Stimulated activated CD8-positive, alpha-beta memory T cell treated with anti-CD3 and anti-CD28 coated beads, Interleukin-15, amount 100 ng/mL, for 24 hours (primary cell): ENCODE results near the gene GPR176.

Source experiments
- DNase-seq: peaks from one replicate; pipeline ENCODE4 v3.0.0-alpha.2; 2020; ENCODE audit warnings: low read depth

Gene GPR176

DNA sequence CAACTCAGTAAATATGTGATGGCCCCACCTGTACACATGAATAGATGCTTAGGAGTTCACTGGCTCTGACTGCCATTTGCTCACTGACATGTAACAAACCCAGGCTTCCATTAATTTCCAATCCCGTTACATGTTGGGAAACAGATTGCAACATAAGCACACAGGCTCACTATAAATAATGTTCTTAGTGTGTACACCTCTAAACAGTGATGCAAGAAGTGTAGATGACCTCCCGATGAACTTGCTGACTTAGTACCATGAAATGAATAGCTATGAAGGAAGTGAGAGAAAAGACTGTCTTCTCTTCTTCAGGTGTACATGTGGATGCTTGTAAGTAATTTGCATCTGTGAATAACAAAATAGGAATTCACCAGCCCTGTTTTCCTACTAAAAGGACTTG lies 116.0 kb downstream of the GPR176 start:
- no peak for DNase-seq

DNA sequence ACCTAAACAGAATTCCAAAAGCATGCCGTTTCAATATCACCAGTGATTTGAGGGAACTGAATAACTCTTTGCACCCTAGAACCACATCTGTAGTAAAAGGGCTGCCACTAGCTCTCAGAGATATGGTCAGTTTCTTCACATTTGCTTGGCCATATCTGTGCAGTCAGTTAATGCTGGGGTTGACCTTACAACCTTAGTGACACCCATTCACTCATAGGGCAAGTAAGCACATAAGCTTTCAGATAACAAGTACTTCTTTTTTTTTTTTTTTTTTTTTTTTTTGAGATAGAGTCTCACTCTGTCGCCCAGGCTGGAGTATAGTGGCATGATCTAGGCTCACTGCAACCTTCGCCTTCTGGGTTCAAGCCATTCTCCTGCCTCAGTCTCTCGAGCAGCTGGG lies 117.0 kb downstream of the GPR176 start:
- DNase-seq: no peak

DNA sequence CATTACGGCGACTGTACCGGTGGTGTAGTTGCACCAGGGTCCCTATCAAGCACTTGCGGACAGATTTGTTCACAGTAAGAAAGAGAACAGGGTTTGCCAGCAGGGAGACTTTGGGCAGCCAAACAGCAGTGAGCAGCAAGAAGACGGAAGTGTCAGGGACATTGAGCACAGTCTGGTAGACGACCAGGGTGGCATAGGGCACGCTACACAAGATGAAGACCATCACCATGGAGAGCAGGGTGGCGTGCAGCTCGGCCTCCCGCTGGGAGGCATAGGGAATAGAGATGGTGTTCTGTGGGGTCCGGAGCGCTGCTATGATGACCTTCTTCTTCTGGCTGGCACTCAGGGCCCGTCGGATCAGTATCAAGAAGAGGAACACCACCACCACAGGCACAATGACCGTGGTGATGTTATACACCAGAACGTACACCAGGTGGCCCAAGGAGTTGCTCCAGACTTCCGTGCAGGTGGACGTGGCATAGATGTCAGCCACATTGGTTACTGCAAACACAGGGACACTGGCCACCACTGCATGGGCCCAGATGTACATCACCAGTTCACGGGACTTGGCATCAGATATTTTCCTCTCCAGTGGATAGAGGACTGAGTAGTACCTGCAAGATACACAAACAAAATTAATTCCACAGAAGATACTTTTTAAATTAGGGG lies 118.3 kb downstream of the GPR176 start:
- DNase-seq: no peak

DNA sequence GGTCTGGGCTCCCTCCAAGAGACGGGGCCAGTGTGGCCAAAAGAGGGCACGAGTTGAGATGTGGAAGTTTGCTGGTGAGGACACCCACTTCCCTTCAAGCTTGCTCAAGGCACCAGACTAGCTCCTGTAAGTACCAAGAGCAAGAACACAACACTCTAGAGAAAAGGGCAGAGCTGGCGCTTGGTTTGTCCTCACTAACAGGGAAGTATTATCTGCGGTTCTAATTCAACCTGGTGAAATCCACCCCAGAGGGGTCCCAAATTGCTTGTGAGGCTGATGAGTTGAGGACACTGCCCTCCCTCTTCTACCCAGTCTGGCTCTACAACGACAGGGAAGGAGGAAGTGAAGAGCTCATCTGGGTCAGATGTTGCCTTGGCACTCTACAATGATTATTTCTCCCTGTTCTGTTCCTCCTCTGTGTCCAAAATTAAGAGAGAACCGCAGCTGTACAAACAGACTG lies 120.5 kb downstream of the GPR176 start:
- no peak for DNase-seq

DNA sequence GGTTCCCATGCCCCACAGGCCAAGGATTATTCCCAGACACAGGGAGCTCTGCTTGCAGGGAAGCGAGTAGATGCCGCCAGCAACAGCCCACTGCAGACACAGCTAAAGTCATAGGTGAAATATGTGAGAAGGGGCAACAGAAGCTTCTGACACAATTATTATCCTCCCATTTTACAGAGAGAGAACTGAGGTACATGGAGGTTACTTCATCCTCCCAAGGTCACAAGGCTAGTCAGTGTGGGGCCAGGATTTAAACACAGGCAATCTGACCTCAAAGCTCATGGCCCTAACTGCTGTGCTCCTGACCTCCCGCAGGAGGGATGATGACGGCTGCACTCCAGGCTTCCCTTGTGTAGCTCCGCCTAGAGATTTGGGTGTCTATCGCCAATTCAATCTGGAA lies 121.7 kb downstream of the GPR176 start:
- DNase-seq: no peak

DNA sequence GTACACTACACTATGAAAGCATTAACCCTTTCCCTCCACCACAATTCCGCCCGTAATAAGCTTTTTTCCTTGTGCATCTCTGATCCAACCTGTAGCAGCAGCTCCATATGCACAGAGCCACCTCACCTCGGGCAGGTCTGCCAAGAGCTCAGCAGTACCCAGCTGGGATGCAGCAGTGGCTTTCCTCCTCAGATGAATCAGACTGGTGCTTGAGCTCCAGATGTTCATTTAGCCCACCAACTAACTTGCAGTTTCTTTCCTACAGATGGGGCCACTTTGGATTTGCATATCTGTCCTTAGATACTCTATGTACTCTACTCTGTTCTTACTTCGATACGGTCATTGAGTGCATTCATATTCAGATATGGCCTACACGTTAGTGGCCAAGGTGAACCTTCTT lies 122.7 kb downstream of the GPR176 start:
- DNase-seq: no peak

DNA sequence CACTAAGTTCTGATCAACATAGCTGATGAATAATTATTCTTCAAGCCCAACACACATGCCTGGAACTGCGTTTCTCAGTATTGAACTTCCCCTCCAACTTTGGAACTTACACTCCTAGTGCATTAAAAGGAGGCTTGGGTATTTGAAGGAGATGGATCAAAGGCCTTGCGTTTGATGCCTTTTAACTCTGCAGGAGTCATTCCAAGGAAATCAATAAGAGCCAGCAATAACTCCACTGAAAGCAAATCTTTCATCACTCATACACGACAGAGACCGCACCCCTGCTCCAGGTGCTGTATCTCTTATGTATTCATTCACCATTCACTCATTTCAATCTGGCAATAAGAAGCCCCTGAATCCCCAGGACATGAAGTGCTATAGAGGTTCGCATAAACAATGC lies 123.5 kb downstream of the GPR176 start:
- no peak for DNase-seq

DNA sequence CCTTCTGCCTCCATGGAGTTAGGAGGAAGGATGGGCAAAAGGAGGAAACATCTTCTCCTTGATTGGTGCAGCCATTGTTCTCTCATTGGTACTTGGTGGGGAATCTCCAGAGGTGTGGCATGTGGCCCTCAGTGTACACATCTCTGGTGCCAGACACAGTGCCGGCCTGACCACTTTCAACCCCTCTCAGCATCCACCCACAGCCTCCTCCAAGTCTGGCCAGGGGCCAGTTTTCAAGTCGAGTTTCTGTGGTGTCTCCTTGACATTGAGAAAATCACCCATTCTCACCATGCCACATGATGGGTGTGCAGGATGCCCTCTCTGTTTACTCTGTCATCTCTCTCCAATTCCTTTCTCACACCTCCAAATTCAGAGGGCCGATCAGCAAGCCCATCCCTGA lies 124.6 kb downstream of the GPR176 start:
- no peak for DNase-seq

DNA sequence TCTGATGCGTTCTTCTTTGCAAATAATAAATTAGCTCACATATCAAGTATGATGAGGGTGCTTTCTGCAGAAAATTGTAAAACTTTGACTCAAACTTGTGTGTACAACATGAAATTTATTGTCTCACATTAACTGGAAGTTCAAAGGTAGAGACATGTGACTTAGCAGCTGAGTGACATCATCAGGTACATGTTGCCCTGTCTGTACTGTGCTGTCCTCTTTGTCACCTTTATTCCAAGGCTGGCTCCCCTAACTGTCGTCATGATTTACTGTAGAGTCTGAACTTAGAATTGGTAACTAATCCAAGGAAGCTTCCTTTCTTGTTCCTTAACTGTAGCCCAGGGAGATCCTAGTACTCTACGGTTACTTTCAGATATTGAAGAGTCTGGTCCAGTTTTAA lies 125.1 kb downstream of the GPR176 start:
- DNase-seq: no peak

DNA sequence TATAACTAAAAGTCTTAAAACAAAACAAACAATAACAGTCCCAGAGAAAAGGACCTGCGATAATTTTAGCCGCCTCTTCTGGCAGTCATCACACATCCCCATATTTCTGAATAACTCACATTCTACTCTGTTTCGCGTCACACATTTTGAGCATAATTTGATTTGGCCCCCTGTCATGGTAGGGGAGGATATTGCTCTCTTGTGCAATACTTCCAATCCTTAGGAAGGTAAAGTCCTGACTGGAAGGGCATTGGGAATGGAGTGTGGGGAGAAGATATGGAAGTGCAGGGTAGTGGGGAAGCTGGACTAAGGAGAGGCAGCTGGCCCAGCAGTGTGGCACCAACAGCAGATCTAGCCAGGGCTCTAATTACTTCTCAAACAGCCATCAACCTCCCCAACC lies 126.1 kb downstream of the GPR176 start:
- no peak for DNase-seq

DNA sequence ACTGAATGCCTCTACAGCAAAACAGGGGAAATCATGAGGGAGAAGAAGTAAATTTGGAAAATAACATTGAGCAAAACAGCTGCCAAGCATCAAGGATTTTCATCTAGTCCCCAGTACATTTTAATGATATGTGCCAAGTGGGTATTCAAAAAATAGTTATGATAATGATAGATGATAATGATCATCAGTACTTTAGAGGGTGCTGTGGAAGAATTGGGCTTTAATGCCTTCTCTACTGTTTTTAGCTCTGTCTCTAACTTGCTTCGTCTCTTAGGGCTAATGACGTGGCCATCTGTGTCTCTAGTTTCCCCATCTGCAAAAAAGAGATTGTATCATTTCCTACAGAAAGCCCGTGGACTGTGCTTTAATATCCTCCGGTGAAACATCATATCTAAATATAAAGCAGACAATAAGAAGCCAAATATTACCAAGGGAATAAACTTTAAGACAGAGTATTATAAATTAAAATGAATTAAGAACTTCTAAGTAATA lies 127.2 kb downstream of the GPR176 start:
- no peak for DNase-seq

DNA sequence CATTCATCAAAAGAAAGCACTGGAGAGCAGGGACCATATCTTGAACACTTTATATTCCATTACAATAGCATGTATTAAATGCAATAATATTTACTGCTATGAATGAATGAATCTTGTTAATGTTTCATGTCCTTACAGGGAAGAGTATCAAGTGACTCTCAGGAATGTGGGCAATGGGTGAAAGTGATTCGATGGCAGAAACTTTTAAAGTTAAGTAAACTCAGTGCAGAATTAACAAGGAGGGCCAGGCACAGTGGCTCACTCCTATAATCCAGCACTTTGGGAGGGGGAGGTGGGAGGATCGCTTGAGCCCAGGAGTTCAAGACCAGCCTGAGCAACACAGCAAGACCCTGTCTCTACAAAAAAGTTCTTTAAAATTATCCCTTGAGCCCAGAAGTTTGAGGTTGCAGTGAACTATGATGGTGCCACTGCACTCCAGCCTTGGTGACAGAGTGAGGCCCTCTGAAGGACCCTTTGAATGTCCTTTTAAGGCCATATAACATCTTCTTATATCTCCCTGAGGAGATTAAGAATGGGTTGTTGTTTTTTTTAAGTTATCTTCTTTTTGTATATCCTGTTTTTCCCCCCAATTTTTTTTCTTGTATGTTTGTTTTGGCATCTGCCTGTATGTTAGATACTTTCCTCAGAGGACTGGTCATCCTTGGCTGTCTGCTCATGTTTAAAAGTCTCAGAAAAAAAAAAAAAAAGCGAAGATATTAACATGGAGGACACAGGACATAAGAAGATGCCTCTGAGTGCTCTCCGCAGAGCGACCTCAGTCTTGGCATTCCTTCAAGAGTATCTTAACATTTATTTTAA lies 127.8 kb downstream of the GPR176 start:
- DNase-seq: no peak

DNA sequence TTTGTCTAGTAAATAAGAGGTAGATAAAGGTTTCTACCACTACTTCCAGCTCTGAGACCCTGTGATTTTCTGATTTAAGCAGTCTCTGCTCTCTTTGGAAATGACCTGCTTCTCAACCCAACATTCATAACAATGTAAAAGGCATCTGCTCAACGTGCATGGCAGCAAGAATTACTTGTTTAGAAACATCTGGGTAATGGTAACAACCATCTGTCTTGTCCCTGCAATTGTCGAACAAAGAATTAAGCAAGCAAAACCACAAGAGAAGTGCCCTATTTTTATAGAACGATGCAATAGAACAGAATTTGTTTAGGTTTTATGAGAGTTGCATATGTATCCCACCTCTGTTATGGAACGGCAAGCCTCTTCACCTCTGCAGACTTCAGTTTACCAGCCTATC lies 130.3 kb downstream of the GPR176 start:
- DNase-seq: no peak

DNA sequence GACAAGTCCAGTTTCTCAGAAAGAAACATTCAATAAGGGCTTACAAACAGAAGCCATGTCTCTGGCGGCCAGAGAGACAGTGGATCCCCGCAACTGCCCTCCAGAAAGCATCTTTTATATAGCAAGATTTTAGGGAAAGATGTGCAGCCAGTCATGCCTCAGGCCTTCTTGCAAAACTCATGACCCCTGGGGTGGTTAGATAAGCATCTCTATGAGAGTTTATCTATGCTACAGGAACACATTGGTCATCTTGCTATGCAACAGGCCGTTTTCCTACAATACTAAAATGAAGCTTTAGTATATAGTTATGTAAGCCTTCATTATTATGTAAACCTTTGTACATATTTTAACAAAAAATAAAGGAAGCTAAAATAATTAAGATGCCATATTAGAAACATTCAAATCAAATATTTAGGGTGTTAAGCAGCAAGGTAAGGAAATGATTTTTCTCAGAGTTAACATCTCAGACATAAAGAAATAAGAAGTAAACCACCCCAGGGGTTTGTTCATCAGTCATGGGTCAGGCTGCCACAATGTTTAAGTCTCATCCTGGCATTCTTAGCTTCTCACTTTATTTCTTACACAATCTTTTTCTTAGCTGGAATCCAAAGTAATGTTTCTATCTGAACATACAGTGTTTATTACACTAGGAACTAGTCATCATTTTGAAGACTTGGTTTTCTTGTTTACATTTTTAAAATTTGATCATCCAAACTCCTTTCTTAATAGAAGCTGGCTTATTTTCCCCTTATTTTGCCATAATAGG lies 131.1 kb downstream of the GPR176 start:
- DNase-seq: no peak

DNA sequence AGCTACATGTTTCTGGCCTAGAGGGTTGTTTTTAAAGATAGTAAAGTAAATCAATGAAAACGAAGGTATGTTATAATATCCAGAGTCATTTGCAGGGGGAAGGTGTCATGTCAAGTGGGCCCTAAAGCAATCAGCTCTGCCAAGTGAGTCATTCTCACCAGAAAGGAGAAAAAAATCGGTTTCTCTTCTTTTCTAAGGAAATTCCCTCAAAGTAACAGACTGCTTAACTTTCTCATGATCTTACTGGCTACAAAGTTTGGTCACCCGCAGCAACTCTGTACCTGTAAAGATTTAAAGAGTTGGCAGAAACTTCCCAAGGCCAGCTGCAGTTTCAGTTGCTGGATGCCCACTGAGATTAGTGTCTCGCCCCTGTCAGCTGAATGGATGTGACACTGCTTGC lies 132.0 kb downstream of the GPR176 start:
- no peak for DNase-seq

DNA sequence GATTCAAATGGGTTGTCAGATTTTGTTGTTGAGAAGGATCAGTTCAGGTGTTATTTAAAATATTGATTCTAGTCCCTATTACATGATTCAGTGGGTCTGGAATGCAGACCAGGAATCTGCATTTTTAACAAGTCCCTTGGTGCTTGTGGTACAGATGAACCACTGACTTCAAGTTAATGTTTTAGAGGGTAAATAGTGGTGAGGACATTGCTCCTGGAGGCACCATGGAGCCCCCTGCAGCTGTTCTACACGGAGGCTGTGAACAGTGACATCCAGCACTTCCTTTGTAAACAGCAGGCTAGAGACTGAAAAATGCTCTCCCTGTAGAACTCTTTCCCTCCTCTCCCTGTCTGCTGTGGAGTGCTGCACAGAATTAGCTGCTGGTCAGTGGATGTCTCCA lies 132.6 kb downstream of the GPR176 start:
- no peak for DNase-seq

DNA sequence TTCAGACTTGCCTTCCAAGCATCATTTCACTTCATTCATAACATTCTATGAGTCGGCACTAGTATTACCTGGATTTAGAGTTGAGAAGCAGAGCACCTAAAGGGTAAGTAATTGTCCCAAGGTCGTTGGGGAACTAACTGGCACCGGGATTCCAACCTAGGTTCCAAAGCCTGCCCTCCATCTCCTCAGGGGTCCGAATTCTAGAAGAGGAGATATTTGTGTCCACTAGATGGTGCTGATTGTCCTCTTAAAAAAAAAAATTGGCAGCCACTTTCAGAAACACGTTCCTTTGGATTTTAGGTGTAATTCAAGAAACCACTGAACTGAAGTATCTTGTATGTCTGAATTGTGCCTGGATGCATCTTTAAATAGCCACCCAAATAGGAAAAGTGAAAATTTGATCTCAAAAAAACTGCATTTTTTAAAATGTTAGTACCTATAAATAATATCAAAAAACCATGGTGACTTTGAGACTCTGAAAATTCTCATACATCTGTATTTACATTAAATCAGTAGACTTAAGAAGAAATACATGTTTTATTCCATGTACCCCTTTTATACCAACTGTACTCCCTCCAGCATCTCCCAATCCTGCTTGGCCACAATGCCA lies 133.5 kb downstream of the GPR176 start:
- DNase-seq: no peak

DNA sequence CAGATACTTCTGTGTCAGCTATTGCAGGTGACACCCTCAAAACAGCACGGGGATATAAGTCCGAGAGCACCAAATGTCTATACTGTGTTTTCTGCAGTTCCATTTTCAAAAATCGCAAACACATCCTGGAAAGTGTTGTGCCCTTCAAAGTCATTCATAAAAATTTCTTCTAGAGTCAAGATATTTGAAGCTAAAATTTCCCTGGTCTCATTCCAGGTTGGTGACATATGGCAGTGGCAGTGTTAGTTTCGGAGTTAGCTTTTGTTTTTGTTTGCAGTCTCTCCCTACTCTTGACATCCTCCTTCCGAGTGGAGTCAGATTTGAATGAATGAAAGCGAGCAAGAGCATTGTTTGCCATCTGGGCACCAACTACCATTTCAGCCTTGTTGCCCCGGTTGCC lies 134.2 kb downstream of the GPR176 start:
- DNase-seq: no peak

DNA sequence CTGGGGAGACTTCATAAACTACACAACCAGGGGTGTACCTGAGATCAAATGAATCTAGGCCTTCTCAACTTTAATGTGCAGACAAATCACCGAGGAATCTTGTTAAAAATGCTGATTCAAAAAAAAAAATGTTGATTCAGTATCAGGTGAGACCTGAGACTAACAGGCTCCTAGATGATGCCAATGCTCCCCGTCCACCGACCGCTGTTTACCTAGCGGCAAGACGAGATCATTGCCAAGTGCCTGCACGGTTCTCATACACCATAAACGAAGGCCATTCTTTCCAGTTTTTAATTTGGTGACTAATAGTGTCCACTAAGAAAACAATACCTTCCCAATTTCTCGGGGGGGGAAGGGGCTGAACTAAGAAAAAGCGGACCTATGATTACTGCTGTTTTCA lies 134.9 kb downstream of the GPR176 start:
- DNase-seq: no peak

DNA sequence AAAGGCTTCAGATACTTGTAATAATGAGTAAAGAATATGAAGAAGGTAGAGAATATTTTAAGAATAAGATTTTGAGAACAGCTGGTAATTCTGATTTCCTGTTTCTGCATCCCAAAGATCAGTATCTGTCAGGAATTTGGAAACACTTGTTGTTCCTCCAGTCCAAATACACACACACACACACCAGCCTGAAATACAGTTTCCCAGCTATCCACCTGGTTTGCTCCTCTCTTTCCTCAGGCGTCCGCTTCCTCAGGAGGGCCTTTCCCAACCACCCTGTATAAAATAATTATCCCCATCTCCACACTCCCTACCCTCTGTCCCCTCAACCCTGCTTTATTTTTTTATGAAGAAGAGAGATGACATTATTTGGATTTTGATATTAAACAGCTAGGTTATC lies 135.4 kb downstream of the GPR176 start:
- no peak for DNase-seq

DNA sequence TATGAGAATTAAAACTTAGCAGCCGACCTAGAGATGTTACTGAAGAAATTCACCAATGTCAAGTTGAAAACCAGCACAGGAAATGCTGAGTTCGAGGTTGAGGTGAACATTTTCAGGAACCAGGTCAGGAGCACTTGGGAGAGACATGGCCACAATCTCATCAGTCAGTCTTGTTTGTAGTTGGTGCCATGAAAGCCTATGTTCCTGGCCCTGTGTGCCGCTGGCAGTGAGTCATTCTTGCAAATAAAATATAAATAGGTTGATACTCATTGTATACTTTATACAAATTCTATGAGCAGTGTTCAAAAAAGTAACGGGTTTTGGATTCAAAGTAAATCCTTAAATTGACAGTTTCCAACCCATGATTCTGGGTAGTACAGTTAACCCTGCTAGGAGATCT lies 135.9 kb downstream of the GPR176 start:
- DNase-seq: no peak

DNA sequence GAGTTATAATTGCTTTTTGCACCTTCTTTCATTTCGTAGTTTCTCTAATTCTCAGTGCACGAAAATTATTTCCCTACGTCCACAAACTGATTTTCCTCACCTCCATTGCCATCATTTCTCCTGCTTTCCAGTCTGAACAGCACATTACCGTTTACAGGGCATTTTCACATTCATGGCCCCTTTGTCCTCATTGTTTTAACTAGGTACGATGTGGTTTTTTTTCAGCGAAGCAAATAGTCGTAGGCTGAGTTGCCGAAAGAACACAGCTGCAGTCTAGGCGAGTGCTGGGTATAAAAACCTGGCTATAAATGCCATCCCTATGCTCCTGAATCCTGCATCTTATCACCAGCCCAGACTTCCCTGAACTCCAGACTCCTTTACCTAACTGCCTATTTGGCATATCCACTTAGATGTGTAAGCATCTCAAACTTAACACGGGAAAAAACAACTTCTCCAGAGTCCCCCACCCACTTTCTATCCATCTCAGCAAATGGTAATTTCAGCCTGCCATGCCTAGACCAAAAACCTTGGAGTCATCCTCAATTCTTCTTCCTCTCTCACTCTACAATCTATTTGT lies 136.7 kb downstream of the GPR176 start:
- DNase-seq: no peak
